HG02938 (cell line): ENCODE measurements around the gene IRF2.

Experiments used
- ATAC-seq: cut with Tn5 transposase; IDR thresholded peaks from one replicate; pipeline ENCODE4 v1.9.1; 2021; ENCODE audit warnings: mild to moderate bottlenecking, moderate library complexity; ENCODE audit not compliant: unreplicated experiment

The IRF2 gene

GRCh38 chr4:184410748-184411147, 63.6 kb downstream of the IRF2 start:
- no peak for ATAC-seq

- ATAC-seq, result no peak
Measured at GRCh38 chr4:184409911-184410692, 64.2 kb downstream of the IRF2 start.

- no peak for ATAC-seq
Measured at GRCh38 chr4:184409502-184409901, 64.8 kb downstream of the IRF2 start.

- ATAC-seq, result no peak
Measured at GRCh38 chr4:184408684-184409081, 65.7 kb downstream of the IRF2 start.

GRCh38 chr4:184408021-184408683, 66.2 kb downstream of the IRF2 start:
- no peak for ATAC-seq

GRCh38 chr4:184406958-184407391, 67.4 kb downstream of the IRF2 start:
- ATAC-seq, result no peak

GRCh38 chr4:184404047-184404446, 70.3 kb downstream of the IRF2 start:
- ATAC-seq, result no peak

- ATAC-seq, result no peak
Measured at GRCh38 chr4:184403384-184403781, 71.0 kb downstream of the IRF2 start.

GRCh38 chr4:184402740-184403383, 71.5 kb downstream of the IRF2 start:
- ATAC-seq, result no peak

- no peak for ATAC-seq
Measured at GRCh38 chr4:184402239-184402638, 72.1 kb downstream of the IRF2 start.

- no peak for ATAC-seq
Measured at GRCh38 chr4:184401397-184402171, 72.8 kb downstream of the IRF2 start.

GRCh38 chr4:184400891-184401290, 73.5 kb downstream of the IRF2 start:
- ATAC-seq, result no peak

- ATAC-seq, result no peak
Measured at GRCh38 chr4:184400375-184400870, 73.9 kb downstream of the IRF2 start.

- ATAC-seq, result no peak
Measured at GRCh38 chr4:184399512-184399908, 74.8 kb downstream of the IRF2 start.

- no peak for ATAC-seq
Measured at GRCh38 chr4:184398741-184399511, 75.4 kb downstream of the IRF2 start.

- ATAC-seq, result no peak
Measured at GRCh38 chr4:184397516-184398163, 76.7 kb downstream of the IRF2 start.

- no peak for ATAC-seq
Measured at GRCh38 chr4:184396570-184397515, 77.5 kb downstream of the IRF2 start.

- ATAC-seq, result peak; percentile 87
Measured at GRCh38 chr4:184395971-184396391, 78.4 kb downstream of the IRF2 start.
